ENCODE measurements around the gene ARHGAP28.

The ARHGAP28 gene

GRCh38 chr18:6885006-6885481 is 155.5 kb downstream of the ARHGAP28 start:
- TF ChIP-seq CTCF (IDR thresholded peaks at IDR 0.05; ENCODE audit: insufficient read depth, low read depth, low read length, missing control alignments), result no peak
- DNase-seq (ENCODE audit: low read depth), result no peak
- H3K4me3 ChIP-seq (ENCODE audit: low read depth, low read length), result no peak overlapping the region

GRCh38 chr18:6885992-6886796 is 156.7 kb downstream of the ARHGAP28 start:
- H3K4me3 ChIP-seq (ENCODE audit: low read depth, low read length), result no peak overlapping the region
- DNase-seq (ENCODE audit: low read depth), result peak; percentile 40
- peak; percentile 59 for TF ChIP-seq CTCF (IDR thresholded peaks at IDR 0.05; ENCODE audit: insufficient read depth, low read depth, low read length, missing control alignments)

GRCh38 chr18:6886797-6887330 is 157.3 kb downstream of the ARHGAP28 start:
- no peak overlapping the region for H3K4me3 ChIP-seq (ENCODE audit: low read depth, low read length)
- no peak for DNase-seq (ENCODE audit: low read depth)
- TF ChIP-seq CTCF (IDR thresholded peaks at IDR 0.05; ENCODE audit: insufficient read depth, low read depth, low read length, missing control alignments), result no peak

- DNase-seq (ENCODE audit: low read depth), result no peak
- no peak overlapping the region for H3K4me3 ChIP-seq (ENCODE audit: low read depth, low read length)
- no peak for TF ChIP-seq CTCF (IDR thresholded peaks at IDR 0.05; ENCODE audit: insufficient read depth, low read depth, low read length, missing control alignments)
Measured at GRCh38 chr18:6891788-6892187, 162.3 kb downstream of the ARHGAP28 start.

- H3K4me3 ChIP-seq (ENCODE audit: low read depth, low read length), result no peak overlapping the region
- DNase-seq (ENCODE audit: low read depth), result no peak
- no peak for TF ChIP-seq CTCF (IDR thresholded peaks at IDR 0.05; ENCODE audit: insufficient read depth, low read depth, low read length, missing control alignments)
Measured at GRCh38 chr18:6901286-6901926, 171.9 kb downstream of the ARHGAP28 start.

- no peak for TF ChIP-seq CTCF (IDR thresholded peaks at IDR 0.05; ENCODE audit: insufficient read depth, low read depth, low read length, missing control alignments)
- no peak for DNase-seq (ENCODE audit: low read depth)
- H3K4me3 ChIP-seq (ENCODE audit: low read depth, low read length), result no peak overlapping the region
Measured at GRCh38 chr18:6917072-6917471, 187.6 kb downstream of the ARHGAP28 start.
